ENCODE measurements around the gene ATP5F1B. TPM values are rescaled to one million over a fixed set of nuclear protein-coding genes. Genes with fewer than 3 reads are reported as not detected.

ATP5F1B gene
- total RNA-seq, 1 experiment from 2014 or later = 999 TPM

GRCh38 chr12:56676851-56677580 lies 31.2 kb upstream of the ATP5F1B start:
- ChIA-PET POLR2A (no interaction called here), CTCF (no interaction called here)
- H3K36me3 ChIP-seq (ENCODE audit: control insufficient read depth, insufficient read depth, low read length) = peaks cover 3% of the 10 kb centered on the region; the same call in 1 of the 2 replicates
- TF ChIP-seq TCF7L2 (IDR thresholded peaks at IDR 0.05; ENCODE audit: low read depth, low read length) = no peak
- TF ChIP-seq REST (IDR thresholded peaks at IDR 0.05; ENCODE audit: insufficient read depth in 1 of 2, low read depth in 2 of 2, low read length in 1 of 2) = no peak
- TF ChIP-seq CTCF (IDR thresholded peaks at IDR 0.05) = no peak
- no peak for TF ChIP-seq SIN3A (IDR thresholded peaks at IDR 0.05; ENCODE audit: borderline replicate concordance, insufficient read depth, low read depth, low read length)
- TF ChIP-seq POLR2AphosphoS5 (IDR thresholded peaks at IDR 0.05; ENCODE audit: low read depth, low read length) = no peak
- H3K27me3 ChIP-seq (ENCODE audit: control insufficient read depth, insufficient read depth, low read length) = no peaks in the 10 kb centered on the region
- ATAC-seq = no peak
- DNase-seq (ENCODE audit: low read depth, low spot score) = no peak
- intact Hi-C loops (cut with micrococcal nuclease; ENCODE audit: unreplicated experiment) (no loop called here), in situ Hi-C loops (cut with HindIII; ENCODE audit: low pct_unique_long_range_greater_than_20kb, low sequenced_read_pairs) (no loop called here)
- no TSS peak for BruUV-seq (replicated peaks)
- no peak overlapping the region for H3K4me3 ChIP-seq (ENCODE audit: low read depth in 2 of 2, low read length in 2 of 2)
- H3K9me3 ChIP-seq (ENCODE audit: control insufficient read depth, insufficient read depth, low read depth, low read length) = no peaks in the 10 kb centered on the region
- peaks cover 9% of the 10 kb centered on the region; the same call in 1 of the 2 replicates for H3K4me1 ChIP-seq (ENCODE audit: control insufficient read depth, insufficient read depth, low read length)
- no peak overlapping the region for H3K27ac ChIP-seq (ENCODE audit: low read length)

- ChIA-PET POLR2A (no interaction called here), CTCF (no interaction called here)
- TSS peak; percentile 20 for BruUV-seq (replicated peaks)
- Histone ChIP-seq H3K27me3 (ENCODE audit: control insufficient read depth, insufficient read depth, low read length) (no peaks in the 10 kb centered on the region), H3K4me3 (ENCODE audit: low read depth in 2 of 2, low read length in 2 of 2) (no peak overlapping the region), H3K9me3 (ENCODE audit: control insufficient read depth, insufficient read depth, low read depth, low read length) (no peaks in the 10 kb centered on the region), H3K27ac (ENCODE audit: low read length) (no peak overlapping the region), H3K36me3 (ENCODE audit: control insufficient read depth, insufficient read depth, low read length) (peaks cover 36% of the 10 kb centered on the region), H3K4me1 (ENCODE audit: control insufficient read depth, insufficient read depth, low read length) (no peaks in the 10 kb centered on the region)
- DNase-seq (ENCODE audit: low read depth, low spot score) (no peak), ATAC-seq (no peak)
- in situ Hi-C loops (cut with HindIII; ENCODE audit: low pct_unique_long_range_greater_than_20kb, low sequenced_read_pairs) = no loop called here
- no peak for TF ChIP-seq TCF7L2 (IDR thresholded peaks at IDR 0.05; ENCODE audit: low read depth, low read length)
- TF ChIP-seq POLR2AphosphoS5 (IDR thresholded peaks at IDR 0.05; ENCODE audit: low read depth, low read length) = no peak
- TF ChIP-seq SIN3A (IDR thresholded peaks at IDR 0.05; ENCODE audit: borderline replicate concordance, insufficient read depth, low read depth, low read length) = no peak
- TF ChIP-seq REST (IDR thresholded peaks at IDR 0.05; ENCODE audit: insufficient read depth in 1 of 2, low read depth in 2 of 2, low read length in 1 of 2) = no peak
- no peak for TF ChIP-seq CTCF (IDR thresholded peaks at IDR 0.05)
- intact Hi-C loops (cut with micrococcal nuclease; ENCODE audit: unreplicated experiment) = no loop called here
Observed at GRCh38 chr12:56671608-56672007, 25.8 kb upstream of the ATP5F1B start.
